Stimulated activated CD4-positive, alpha-beta T cell treated with anti-CD3 and anti-CD28 coated beads, Interleukin-2, amount 100 ng/mL, for 48 hours (primary cell): ENCODE measurements around the gene TUBB8.
A peak's percentile ranks its signal among the peaks of the same experiment; 100 is the strongest.
"Not testable (repeated sequence)": the region's sequence is repeated elsewhere in the genome, so short reads cannot be mapped to it uniquely, and the experiment has no call there.

Experiments used
- DNase-seq, 2 donors: peaks; one replicate each; pipeline ENCODE4 v3.0.0-alpha.2; 2020

TUBB8 gene

GRCh38 chr10:13315-13635 lies 35.8 kb downstream of the TUBB8 start:
- DNase-seq = not testable (repeated sequence)

- DNase-seq = not testable (repeated sequence)
These were observed 36.4 kb downstream of the TUBB8 start for GRCh38 chr10:12444-13314.

- DNase-seq = peak; percentile 19 to 40
These were observed 37.8 kb downstream of the TUBB8 start for GRCh38 chr10:11260-11659.

GRCh38 chr10:10261-10971 lies 38.7 kb downstream of the TUBB8 start:
- DNase-seq = peak; percentile 15 to 16
